HG03378 (cell line): Measurements from ENCODE around the gene DIP2A.

Source experiments
- ATAC-seq: cut with Tn5 transposase; IDR thresholded peaks from one replicate; pipeline ENCODE4 v1.9.1; 2021; ENCODE audit warnings: mild to moderate bottlenecking, moderate library complexity; ENCODE audit not compliant: unreplicated experiment

The DIP2A gene

DNA sequence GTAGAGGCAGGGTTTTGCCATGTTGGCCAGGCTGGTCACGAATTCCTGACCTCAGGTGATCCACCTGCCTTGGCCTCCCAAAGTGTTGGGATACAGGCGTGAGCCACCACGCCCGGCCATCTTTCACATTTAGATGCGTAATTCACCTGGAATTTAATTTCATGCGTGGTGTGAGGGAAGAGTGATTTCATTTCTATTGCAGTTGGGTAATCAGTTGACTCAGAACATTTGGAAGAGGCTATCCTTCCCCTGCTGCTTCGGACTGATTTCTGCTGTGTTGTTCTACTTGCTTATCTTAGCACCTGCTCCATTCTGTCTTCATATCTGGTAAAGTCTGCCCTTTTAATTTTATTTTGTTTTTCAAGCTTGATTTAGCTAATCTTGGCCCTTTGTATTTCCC lies 19.1 kb downstream of the DIP2A start:
- ATAC-seq, result no peak

DNA sequence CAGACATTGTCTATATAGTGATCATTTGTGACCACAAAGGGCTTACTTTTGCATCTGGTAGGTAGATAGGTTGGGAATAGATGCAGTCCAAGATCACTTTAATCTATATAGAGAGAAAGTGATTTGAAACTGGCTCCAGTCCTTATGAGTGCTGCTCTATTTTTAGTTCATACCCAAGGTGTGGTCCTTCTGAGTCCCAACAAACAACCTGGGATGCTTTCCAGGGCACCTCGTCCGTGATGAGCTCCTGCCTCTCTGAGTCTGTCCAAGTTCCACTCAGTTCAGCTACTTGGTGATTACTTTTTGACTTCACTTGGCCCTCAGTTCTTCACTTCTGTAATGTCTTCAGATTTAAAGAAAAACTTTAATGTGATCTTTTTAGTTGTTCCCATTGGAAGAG lies 20.2 kb downstream of the DIP2A start:
- ATAC-seq, result no peak

- ATAC-seq, result no peak
Observed at GRCh38 chr21:46480466-46480865, 21.8 kb downstream of the DIP2A start.

- no peak for ATAC-seq
Observed at GRCh38 chr21:46482225-46482845, 23.6 kb downstream of the DIP2A start.

GRCh38 chr21:46482846-46483231 lies 24.1 kb downstream of the DIP2A start:
- ATAC-seq, result no peak

DNA sequence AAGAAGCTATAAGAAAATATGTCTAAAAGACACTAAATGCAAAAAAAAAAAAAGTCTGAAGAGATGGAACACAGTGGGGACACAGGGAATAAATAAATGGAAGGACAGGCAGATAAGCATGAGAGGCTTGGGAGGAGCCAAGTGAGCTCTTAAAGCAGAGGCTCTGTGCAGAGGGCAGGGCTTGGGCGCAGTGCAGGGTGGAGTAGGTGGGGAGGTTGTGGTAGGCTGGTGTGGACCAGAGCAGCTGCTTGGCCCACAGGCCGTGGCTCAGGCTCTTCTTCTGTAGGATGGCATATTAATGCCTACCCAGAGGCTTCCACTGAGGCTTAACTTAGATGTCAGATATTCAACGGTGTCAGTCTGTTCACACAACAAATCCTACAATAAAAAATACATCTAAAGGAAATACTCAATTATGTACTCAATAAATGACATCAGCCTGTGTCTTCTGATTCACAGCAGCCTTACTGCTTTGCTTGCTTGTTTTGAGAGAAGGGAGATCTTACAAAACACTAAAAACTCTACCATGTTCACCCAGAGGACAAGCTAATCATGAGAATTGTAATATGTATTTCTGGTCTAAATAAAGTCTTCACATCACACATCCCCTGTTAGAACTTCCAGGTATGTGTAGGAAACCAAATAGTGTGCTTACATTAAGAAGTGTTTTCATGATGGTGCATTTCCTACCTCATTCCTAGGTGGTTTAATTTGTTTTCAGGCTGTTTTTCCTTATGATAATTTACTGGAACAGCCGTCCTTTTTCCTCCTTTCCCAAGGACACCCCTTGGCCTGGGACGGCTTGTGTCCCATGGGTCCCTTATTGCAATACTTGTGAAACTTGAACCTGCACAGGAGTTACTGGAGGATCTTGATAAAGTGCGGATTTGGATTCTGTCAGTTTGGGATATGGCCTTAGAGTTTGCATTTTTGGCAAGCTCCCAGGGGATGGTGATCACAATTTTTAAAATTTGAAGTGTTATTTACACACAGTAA lies 24.9 kb downstream of the DIP2A start:
- ATAC-seq, result no peak

DNA sequence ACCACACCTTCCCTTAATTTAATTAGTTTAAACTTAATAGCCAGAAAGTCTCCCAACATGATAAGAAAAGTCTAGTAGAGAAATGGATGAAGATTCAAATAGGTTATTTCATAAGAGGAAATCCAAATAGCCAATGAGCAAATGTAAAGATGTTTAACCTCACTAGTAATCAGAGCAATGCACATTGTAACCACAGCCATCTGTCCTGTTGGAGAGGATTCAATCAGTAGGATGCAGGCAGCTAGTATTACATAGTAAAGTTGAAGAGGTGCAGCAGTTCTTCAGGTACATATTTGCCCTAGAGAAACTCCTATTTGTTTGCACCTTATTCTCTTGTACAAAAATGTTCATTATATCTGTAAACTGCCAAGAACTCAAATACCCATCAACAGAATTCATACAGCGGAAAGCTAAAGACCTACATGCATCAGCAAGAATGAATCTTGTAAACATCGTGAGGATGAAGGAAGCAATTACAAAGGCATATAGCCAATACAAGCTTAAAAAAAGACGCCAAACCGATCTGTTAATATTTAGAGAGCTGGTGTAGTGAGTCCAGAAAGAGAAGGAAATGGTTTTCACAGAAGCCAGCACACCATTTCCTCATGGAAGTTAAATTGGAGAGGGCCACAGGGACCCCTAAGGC lies 27.9 kb downstream of the DIP2A start:
- no peak for ATAC-seq

DNA sequence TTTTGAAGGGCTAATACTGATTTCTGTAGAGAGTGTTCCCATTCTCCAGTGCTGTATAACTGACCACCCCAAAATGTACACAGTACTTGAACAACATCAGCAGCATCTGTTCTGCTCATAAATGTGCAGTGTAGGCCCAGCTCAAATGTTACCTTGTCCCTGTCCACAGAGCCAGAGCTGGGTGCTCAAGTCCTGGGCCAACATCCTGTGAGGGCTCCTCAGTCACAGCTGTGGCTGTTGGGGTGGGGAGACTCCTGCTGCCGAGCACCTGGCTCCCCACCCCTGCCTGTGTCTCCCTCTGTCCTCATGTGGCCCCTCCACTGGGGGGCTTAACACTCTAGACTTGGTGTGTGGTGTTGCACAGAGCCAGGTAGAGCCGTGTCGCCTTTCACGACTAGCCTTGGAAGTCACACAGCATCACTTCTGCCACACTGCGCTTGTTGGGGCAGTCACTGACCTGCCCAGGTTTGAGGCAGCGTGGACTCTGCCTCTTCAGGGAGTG lies 30.5 kb downstream of the DIP2A start:
- ATAC-seq, result no peak

DNA sequence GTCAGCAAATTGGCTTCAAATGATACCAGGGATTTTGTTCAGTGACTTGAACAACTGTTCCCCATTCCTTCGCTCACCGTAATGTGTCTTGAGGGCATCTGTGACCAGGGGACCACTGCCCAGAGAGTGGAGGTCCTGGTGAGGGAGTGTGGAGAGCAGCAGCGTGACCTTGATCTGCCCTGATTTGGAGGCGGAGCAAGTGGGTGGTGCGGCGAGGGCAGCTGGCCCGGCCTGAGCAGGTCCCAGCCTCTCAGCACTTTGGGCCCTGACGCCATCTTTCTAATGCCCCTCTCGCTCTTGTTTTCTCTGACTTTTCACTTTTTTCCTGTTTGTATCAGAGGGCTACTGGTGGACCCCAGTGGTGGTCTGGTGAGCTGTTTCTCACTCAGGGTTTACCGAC lies 31.1 kb downstream of the DIP2A start:
- no peak for ATAC-seq

- ATAC-seq, result no peak
Observed at GRCh38 chr21:46491553-46491952, 32.9 kb downstream of the DIP2A start.

- no peak for ATAC-seq
Observed at GRCh38 chr21:46492851-46493250, 34.2 kb downstream of the DIP2A start.

GRCh38 chr21:46493828-46494227 lies 35.1 kb downstream of the DIP2A start:
- no peak for ATAC-seq

- no peak for ATAC-seq
Observed at GRCh38 chr21:46498335-46499050, 39.8 kb downstream of the DIP2A start.

GRCh38 chr21:46500224-46500861 lies 41.7 kb downstream of the DIP2A start:
- ATAC-seq, result no peak

GRCh38 chr21:46503922-46504550 lies 45.3 kb downstream of the DIP2A start:
- ATAC-seq, result no peak

GRCh38 chr21:46504666-46505065 lies 46.0 kb downstream of the DIP2A start:
- no peak for ATAC-seq

DNA sequence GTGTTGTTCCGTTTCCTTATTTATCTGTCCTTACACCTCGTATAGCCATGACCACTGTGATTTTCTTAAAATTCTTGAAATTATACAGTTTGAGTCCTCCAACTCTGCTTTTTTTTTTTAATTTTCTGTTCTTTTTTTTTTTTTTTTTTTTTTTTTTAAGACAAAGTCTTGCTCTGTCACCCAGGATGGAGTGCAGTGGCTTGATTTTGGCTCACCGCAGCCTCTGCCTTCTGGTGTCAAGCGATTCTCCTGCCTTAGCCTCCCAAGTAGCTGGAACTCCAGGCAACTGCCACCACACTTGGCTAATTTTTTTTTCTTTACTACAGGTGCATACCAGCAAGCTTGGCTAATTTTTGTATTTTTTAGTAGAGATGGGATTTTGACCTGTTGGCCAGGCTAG lies 48.9 kb downstream of the DIP2A start:
- no peak for ATAC-seq

GRCh38 chr21:46509741-46510502 lies 51.2 kb downstream of the DIP2A start:
- ATAC-seq, result no peak

DNA sequence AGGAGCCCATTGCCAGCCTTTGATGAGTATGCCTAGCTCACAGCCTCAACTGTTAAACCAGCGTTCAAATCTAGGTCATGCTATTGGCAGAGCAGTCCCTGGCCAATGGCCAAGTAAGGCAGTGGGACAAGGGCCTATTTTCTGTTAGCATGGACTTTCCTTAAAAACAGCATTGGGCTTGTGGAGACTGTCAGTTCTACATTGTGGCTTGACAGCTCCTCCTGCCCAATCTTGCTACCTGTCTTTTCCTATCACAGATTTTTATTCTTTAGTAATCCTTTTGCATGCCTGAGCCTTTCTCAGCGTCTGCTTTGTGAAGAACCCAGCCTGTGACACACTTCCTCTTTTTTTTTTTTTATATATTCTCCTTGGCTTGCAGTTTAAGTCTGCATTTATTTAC lies 56.4 kb downstream of the DIP2A start:
- ATAC-seq, result no peak
